K562 (cell line): Measurements from ENCODE around the gene YIPF4. TPM values are rescaled to one million over a fixed set of nuclear protein-coding genes. Genes with fewer than 3 reads are reported as not detected.

Experiments used
- ASH1L ChIP-seq: fragments of 450-650 bp; IDR thresholded peaks from 2 replicates; pipeline ENCODE4 v1.6.1; 2018; ENCODE audit warnings: borderline replicate concordance, mild to moderate bottlenecking, low read depth; ENCODE audit not compliant: partially characterized antibody
- CLOCK ChIP-seq: fragments of 250-450 bp; sonication (Bioruptor Pico); IDR thresholded peaks from 2 replicates; pipeline ENCODE4 v1.4.0; 2020; ENCODE audit warnings: mild to moderate bottlenecking, moderate library complexity, borderline replicate concordance
- MAZ ChIP-seq, 2 experiments: fragments of 450-650 bp in 1 of 2; sonication (generic) in 1 of 2; formaldehyde crosslinking; IDR thresholded peaks in 1 of 2; conservative IDR thresholded peaks in 1 of 2; 2 replicates each; pipeline versions ENCODE4 v1.4.0 to v1.5.0; 2020; ENCODE audit warnings: mild to moderate bottlenecking in 1 of 2, missing genetic modification reagents in 1 of 2
- NR2C1 ChIP-seq, 2 experiments: fragments of 450-650 bp; IDR thresholded peaks; 2 replicates each; pipeline ENCODE4 v1.6.1; 2017; ENCODE audit warnings: mild to moderate bottlenecking in 2 of 2, antibody characterized with exemption in 1 of 2, inconsistent platforms in 1 of 2, missing compliant biosample characterization in 1 of 2, missing genetic modification characterization in 1 of 2
- TOE1 ChIP-seq, 2 experiments: fragments of 450-650 bp in 1 of 2; sonication (generic) in 1 of 2; formaldehyde crosslinking in 1 of 2; IDR thresholded peaks; 2 replicates each; pipeline versions ENCODE4 v1.7.1 to v1.8.0; 2016 to 2022; ENCODE audit warnings: borderline replicate concordance in 2 of 2, mild to moderate bottlenecking in 2 of 2, antibody characterized with exemption in 1 of 2, inconsistent platforms in 1 of 2, low read depth in 1 of 2, missing genetic modification reagents in 1 of 2, moderate library complexity in 1 of 2
- ZNF699 ChIP-seq: fragments of 250-450 bp; sonication (Bioruptor Pico); IDR thresholded peaks from 2 replicates; pipeline ENCODE4 v1.8.0; 2021; ENCODE audit warnings: mild to moderate bottlenecking, moderate library complexity; ENCODE audit not compliant: insufficient replicate concordance
- polyA plus RNA-seq, 8 experiments: library from polyadenylated mRNA; depleted of rRNA in 4 of 8; stranded (reverse) in 5 of 8; unstranded in 3 of 8; fragments of >200 nt; fragmentation: Nextera tagmentation in 2 of 8; fragmentation: Illumina TruSeq in 1 of 8; extraction: Ambion mirVana in 2 of 8; extraction: Trizol in 1 of 8; gene quantifications; 2 replicates each; pipeline versions ENCODE4 v1.2.1 to v1.2.3, GENCODE V29; 2011 to 2014; ENCODE audit warnings: inconsistent platforms in 1 of 8, missing spikeins in 1 of 8
- total RNA-seq, 7 experiments: library from RNA; depleted of rRNA in 6 of 7; stranded (reverse); fragments of >200 nt in 6 of 7; fragmentation: Illumina TruSeq in 2 of 7; extraction: Trizol in 2 of 7; gene quantifications; 2 replicates each; pipeline versions ENCODE4 v1.2.1 to v1.2.3, GENCODE V29; 2011 to 2021; ENCODE audit warnings: low replicate concordance in 1 of 7
- TF ChIP-seq, protein P1 (sequence below): fragments of 450-650 bp; conservative IDR thresholded peaks from 2 replicates; pipeline ENCODE4 v1.6.1; 2016; ENCODE audit warnings: missing genetic modification characterization, low read depth, mild to moderate bottlenecking, missing compliant biosample characterization, moderate library complexity
- TF ChIP-seq, protein P2 (sequence below): fragments of 450-650 bp; IDR thresholded peaks from 2 replicates; pipeline ENCODE4 v1.6.1; 2016; ENCODE audit warnings: borderline replicate concordance

The YIPF4 gene
- total and polyA plus RNA-seq, 9 of the 15 experiments (the other 6 are each of a cell fraction or from before 2014, with no cell fraction given): 4.9 to 46.9 (median 17.5) TPM

- TF ChIP-seq ASH1L (peak; percentile 80), NR2C1 (IDR thresholded peaks at IDR 0.05) (peak; percentile 59; the same call in 1 of the 2 replicates), NR2C1 (tag; IDR thresholded peaks at IDR 0.05) (no peak), TOE1 (IDR thresholded peaks at IDR 0.05; ENCODE audit: borderline replicate concordance) (no peak), TOE1 (CRISPR knock-in tag; IDR thresholded peaks at IDR 0.05; ENCODE audit: borderline replicate concordance, low read depth) (no peak), MAZ (CRISPR knock-in tag; conservative IDR thresholded peaks at IDR 0.05 in 1 of 2, IDR thresholded peaks at IDR 0.05 in 1 of 2) (peak; percentile 49 to 57; a peak in 2 of 4 replicates), CLOCK (CRISPR knock-in tag) (no peak), ZNF699 (no peak)
- TF ChIP-seq, protein P1, sequence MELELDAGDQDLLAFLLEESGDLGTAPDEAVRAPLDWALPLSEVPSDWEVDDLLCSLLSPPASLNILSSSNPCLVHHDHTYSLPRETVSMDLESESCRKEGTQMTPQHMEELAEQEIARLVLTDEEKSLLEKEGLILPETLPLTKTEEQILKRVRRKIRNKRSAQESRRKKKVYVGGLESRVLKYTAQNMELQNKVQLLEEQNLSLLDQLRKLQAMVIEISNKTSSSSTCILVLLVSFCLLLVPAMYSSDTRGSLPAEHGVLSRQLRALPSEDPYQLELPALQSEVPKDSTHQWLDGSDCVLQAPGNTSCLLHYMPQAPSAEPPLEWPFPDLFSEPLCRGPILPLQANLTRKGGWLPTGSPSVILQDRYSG (tag): no peak
- TF ChIP-seq, protein P2, sequence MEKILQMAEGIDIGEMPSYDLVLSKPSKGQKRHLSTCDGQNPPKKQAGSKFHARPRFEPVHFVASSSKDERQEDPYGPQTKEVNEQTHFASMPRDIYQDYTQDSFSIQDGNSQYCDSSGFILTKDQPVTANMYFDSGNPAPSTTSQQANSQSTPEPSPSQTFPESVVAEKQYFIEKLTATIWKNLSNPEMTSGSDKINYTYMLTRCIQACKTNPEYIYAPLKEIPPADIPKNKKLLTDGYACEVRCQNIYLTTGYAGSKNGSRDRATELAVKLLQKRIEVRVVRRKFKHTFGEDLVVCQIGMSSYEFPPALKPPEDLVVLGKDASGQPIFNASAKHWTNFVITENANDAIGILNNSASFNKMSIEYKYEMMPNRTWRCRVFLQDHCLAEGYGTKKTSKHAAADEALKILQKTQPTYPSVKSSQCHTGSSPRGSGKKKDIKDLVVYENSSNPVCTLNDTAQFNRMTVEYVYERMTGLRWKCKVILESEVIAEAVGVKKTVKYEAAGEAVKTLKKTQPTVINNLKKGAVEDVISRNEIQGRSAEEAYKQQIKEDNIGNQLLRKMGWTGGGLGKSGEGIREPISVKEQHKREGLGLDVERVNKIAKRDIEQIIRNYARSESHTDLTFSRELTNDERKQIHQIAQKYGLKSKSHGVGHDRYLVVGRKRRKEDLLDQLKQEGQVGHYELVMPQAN: no peak; the same call in 1 of the 2 replicates
Observed at GRCh38 chr2:32277674-32278477, at the start of gene YIPF4 (continued).
